ENCODE data around the gene ICOSLG. TPM values are rescaled to one million over a fixed set of nuclear protein-coding genes. Genes with fewer than 3 reads are reported as not detected.
"Not testable (repeated sequence)": the region's sequence is repeated elsewhere in the genome, so short reads cannot be mapped to it uniquely, and the experiment has no call there.

The ICOSLG gene
- total RNA-seq, 1 donor from 2014 or later = 5.3 TPM

DNA sequence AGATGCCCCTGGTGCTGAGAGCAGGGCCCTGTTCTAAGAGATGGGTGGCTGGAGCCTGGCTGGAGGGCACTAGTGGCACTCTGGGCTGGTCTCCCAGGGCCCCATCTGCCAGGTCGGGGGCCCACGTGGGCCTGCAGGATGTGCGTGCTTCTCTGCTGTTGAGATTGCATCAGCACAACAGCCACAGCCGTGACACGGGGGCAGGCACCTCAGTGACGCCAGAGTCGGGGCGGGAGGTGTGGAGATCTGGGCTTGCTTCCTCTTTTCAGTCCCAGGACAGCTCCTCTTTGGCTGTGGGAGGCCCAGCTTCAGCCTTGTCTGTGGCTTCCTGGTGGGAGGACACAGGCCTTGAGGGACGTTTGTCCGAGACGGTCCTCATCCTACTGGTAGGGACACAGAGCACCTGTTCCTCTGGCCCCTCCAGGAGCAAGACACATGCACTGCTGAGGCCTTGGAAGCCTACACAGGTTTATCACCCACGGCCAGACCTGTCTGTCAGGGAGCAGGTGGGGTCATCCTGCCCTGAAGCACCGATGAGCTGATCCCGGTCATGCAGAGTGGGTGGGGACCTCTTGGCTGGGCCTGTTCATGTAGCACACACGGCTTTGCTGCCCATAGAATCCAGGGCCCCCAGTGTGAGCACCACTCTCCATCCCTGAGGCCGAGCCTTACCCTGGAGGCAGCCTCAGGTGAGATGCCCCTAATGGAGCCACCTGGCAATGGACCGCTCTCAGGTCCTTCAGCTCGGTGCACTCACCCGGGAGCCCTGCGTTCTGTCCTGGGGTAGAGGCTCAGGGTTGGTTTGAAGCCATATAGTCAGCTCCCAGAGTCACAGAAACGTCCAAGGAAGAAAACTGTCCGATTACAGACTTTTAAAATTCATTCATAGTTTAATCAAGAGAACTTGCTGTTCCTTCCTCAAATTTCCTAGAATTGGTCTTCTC is 44.3 kb downstream of the ICOSLG start:
- DNase-seq (ENCODE audit: low spot score) (peak; percentile 83), ATAC-seq (peak; percentile 83)
- intact Hi-C loops (cut with DNase I) = not testable (repeated sequence)

DNA sequence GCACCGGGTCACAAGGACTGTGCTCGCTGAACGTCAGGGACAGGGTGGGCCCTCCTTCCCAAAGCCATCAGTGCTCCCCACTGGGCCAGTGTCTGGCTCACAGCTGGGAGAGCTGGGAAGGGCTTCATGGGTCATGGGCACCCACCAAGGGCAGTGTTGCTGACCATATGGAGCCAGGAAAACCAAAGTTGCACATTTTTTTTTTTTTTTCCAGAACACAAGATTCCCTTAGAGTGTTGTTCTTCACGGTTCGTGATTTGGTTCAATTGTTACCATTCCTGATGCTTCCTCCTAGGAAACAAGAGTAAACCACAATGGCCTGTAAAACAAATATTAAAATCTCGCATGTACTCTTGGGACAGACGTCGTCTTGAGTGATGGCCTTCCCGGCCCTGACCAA is 45.9 kb downstream of the ICOSLG start:
- DNase-seq (ENCODE audit: low spot score) = peak; percentile 42
- peak; percentile 60 for ATAC-seq
- intact Hi-C loops (cut with DNase I) = not testable (repeated sequence)

DNA sequence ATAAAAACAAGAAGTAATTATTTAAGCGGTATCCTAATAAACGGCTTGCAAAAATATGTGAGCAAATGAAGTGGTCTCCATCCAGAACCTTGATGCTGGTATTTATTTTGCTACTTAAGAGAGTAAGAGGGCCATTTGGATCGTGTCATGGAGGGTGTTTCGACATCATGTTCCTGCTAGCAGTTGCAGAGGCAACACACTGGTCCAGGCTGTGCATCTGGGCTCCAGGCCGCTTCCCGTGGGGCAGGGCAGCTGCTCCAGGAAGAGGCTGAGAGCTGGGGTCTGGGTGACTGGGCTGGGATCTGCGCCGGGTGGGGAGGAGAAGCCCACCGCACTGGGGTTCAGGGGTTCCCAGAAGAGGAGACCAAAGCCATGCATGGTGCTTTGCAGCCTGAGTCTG is 46.3 kb downstream of the ICOSLG start:
- peak; percentile 65 for ATAC-seq
- DNase-seq (ENCODE audit: low spot score); intact Hi-C loops (cut with DNase I): not testable (repeated sequence)

DNA sequence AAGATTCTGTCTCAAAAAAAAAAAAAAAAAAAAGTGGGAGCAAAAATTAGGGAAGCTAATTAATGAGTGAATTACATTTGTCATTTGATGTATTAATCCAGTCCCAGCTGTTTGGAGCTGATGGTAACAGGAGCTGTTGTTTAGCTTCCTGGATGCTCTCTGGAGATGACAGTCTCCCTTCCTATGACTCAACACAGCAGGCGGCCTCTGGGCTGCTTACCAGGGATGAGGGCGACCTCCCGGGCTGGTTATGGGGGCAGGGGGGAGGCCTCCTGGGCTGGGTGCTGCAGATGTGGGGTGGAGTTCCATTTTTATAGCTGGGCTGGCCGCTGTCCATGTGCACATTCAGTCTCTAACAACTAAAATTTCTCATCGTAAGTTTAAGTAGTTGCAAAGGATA is 47.6 kb downstream of the ICOSLG start:
- ATAC-seq = peak; percentile 54
- intact Hi-C loops (cut with DNase I); DNase-seq (ENCODE audit: low spot score): not testable (repeated sequence)

DNA sequence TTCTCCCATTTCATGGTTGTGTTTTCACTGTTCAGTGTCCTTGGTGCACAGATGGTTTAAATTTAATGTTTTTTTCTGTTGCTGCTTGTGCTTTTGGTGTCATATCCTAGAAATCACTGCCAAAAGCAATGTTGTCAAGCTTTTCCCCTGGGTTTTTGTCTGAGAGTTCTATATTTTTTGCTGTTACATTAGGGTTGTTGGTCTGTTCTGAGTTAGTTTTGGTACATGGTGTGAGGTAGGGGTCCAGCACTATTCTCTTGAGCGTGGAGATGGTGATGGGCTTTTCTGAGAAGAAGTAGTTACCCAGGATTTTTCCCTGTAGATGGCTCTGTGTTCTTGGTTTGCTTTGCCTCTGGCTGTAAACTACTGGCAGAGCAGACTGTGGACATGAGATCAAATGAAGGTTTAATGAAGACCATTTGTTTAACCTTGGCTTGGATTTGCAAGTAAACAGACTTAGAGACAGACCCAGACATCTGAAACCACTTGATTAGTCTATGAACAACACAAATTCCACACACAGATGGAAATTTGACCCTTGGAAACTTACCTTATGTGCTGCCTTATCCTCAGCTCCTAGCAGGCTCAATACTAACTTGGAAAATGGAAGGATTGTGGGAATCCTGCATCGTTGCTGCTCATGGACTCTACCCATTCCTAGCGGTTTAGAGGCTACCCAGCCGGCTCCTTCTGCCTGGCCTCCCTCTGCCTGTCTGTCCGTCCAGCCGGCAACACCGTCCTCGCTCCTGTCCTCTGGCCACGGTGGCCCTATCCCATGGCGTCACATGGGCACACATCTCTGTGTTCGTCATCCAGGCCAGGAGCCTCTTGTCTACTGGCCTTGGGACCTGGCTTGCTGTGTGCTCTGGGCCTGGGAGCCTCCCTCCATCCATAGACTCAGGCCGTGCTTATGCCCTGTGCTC is 50.1 kb downstream of the ICOSLG start:
- intact Hi-C loops (cut with DNase I) = not testable (repeated sequence)
- peak; percentile 53 for DNase-seq (ENCODE audit: low spot score)
- ATAC-seq = peak; percentile 39

DNA sequence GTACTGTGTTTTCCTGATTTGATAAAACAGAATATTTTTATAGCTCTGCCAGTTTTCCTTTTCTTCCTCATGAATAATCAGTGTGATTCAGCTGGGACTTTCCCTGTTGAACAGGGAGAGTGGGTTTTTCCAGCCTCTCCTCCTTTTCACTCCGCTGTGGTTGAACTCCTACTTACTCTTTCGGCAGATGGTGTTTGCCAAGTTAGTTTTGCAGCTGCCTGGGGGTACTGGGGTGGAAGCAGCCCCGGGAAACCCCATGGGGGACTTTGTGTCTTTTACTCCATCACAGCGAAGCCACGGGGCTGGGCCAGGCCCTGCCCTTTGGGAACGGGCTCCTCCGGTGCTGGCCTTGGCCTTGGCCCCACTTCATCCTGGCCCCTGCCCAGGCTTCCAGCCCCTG is 55.9 kb downstream of the ICOSLG start:
- intact Hi-C loops (cut with DNase I); DNase-seq (ENCODE audit: low spot score): not testable (repeated sequence)
- ATAC-seq = peak; percentile 36

DNA sequence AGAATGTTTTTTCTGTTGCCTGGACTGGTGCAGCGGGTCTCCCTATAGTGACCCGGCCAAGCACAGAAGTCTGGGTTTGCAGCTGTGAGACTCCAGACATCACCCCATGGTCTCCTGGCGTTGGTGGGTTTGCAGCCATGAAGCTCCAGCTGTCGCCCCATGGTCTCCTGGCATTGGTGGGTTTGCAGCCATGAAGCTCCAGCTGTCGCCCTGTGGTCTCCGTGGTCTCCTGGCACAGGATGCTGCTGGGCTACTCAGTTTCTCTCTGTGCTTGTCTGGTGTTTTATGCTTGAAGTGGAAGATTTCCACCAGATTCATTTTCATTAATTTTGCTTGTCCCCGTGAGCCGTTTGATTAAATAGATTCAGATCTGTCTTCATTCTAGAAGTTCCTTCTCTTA is 58.5 kb downstream of the ICOSLG start:
- ATAC-seq; intact Hi-C loops (cut with DNase I); DNase-seq (ENCODE audit: low spot score): not testable (repeated sequence)

DNA sequence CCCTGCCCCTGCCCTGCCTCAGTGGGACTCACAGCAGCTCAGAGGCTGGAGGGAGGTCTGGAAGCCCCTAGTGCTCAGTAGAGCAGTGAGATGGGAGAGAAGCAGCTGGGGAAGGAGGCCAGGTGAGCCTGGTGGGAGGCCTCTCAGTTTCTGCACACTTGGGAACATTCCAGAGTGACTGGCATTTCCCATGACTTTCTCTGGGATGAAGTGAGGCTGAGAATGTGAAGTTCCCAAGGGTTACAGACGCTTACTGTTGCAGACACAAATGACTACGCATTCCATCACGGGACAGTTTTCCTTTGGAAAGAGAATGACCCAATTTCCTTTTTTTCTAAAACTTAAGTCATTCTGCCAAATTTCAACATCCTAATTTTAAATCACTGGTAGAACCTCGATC is 59.2 kb downstream of the ICOSLG start:
- intact Hi-C loops (cut with DNase I); DNase-seq (ENCODE audit: low spot score): not testable (repeated sequence)
- peak; percentile 89 for ATAC-seq

DNA sequence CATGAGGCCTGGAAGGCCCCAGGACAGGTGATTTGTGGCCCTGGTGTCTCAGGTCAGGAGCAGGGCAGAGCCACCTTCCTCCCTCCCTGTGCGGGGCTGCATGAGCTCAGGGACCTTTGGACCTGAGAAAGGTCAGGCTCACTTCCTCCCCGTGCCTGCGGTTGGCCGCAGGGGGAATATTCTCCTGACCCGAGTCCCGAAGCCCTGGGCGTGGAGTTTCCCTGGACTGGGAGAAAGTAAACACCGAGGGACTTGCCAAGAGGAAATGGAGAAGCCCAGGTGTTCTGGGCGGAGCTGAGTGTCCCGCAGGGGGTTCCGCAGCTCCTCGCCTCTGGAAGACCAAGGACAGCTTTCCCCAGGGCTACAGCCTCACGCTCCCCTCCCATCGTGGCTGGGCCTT is 64.6 kb downstream of the ICOSLG start:
- DNase-seq (ENCODE audit: low spot score); intact Hi-C loops (cut with DNase I); ATAC-seq: not testable (repeated sequence)

DNA sequence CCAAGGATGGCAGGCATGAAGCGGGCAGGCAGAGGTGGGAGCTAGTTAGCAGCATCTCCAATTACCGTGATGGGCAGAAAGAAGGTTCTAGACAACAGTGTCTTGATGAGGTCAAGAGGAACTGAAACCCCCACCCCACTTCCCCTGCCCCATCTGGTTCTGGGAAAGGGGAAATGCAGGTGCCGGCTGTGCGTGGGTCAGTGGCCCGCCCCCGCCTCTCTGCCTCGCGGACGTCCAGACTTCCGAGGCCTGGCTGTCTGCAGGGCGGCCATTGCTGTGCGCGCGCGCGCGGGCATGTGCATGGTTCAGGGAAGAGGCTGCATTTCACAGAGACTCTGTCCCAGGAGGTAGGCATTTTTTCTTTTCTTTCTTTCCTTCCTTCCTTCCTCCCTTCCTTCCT is 65.6 kb downstream of the ICOSLG start:
- ATAC-seq; intact Hi-C loops (cut with DNase I); DNase-seq (ENCODE audit: low spot score): not testable (repeated sequence)

Other genes starting within 250 kb of the ICOSLG start
- 55.1 TPM for gene TRAPPC10, start 228.6 kb downstream of the ICOSLG start, total RNA-seq
- gene PWP2, start 133.5 kb downstream of the ICOSLG start, total RNA-seq = 6.4 TPM
- 14.5 TPM for gene GATD3, start 107.3 kb downstream of the ICOSLG start, total RNA-seq
- not detected for gene DNMT3L, start 21.0 kb upstream of the ICOSLG start, total RNA-seq
- gene AIRE, start 44.9 kb upstream of the ICOSLG start, total RNA-seq = 0.13 TPM
- gene PFKL, start 59.1 kb upstream of the ICOSLG start, total RNA-seq = 189 TPM
- gene CFAP410, start 98.4 kb upstream of the ICOSLG start, total RNA-seq = 26.7 TPM
- 9.9 TPM for gene TRPM2, start 112.7 kb upstream of the ICOSLG start, total RNA-seq
- gene LRRC3, start 214.6 kb upstream of the ICOSLG start, total RNA-seq = 6.8 TPM